Embryonic facial prominence (tissue), 1 donor: Measurements from ENCODE around the gene FLYWCH1.

ENCODE experiments used
- DNase-seq: peaks from one replicate; pipeline ENCODE4 v3.0.0-alpha.2; 2016; ENCODE audit errors: extremely low spot score

Gene FLYWCH1

DNA sequence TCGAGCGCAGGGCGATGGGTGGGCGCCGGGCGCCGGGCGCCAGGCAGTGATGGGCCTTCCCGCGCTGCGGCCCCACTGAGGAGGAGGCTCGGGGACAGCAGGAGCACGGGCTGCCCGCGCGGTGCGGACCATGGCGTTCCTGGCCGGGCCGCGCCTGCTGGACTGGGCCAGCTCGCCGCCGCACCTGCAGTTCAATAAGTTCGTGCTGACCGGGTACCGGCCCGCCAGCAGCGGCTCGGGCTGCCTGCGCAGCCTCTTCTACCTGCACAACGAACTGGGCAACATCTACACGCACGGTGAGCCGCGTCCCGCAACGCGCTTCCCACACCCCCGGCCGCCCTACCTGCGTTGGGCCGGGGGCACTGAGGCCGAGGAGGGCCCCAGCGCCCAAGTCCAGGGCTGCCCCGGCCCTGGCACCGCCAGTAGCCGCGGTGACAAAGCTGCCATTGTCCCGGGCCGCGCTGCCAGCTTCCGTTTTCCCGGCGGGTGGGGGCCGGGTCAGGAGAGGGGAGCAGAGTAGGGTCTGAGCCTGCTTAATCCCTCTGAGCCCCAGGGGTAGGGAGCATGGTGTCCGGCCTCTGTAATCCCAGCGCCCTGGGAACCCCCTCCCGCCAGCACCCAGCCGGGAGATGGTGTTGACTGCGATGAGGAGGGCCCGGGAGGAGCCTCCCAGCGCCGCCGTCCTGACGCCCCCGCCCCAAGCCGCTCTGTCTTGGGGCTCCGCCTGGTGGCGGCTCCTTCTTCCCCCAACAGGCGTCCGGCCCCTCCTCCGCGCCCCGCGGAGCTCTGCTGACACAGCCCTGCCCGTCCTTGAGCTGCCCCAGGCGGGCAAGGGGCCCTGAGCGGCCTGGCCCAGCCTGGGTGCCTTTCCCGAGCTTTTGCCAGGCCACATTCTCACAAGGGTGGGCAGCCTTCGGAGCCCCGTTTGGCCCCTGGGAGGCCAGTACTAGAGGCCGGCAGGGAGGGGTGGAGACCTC lies 58.1 kb downstream of the FLYWCH1 start:
- no peak for DNase-seq

DNA sequence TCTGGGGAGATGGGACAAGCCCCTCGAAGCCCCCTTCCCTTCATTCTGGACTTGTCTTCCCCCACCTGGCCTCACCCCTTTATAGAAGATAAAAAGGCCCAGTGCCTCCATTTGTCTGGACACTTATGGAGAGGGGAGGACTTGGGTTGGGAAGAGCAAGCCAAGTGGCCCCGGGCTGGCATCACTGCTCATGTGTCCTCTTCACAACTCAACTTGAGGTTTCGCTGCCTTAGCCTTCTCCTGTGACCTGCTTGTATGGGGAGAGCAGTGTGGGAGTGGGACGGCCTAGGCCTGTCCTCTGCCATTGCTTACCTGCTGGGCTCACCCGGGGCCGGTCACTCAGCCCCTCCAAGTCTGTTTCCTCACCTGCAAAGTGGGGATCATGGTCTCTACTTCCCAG lies 58.8 kb downstream of the FLYWCH1 start:
- no peak for DNase-seq

DNA sequence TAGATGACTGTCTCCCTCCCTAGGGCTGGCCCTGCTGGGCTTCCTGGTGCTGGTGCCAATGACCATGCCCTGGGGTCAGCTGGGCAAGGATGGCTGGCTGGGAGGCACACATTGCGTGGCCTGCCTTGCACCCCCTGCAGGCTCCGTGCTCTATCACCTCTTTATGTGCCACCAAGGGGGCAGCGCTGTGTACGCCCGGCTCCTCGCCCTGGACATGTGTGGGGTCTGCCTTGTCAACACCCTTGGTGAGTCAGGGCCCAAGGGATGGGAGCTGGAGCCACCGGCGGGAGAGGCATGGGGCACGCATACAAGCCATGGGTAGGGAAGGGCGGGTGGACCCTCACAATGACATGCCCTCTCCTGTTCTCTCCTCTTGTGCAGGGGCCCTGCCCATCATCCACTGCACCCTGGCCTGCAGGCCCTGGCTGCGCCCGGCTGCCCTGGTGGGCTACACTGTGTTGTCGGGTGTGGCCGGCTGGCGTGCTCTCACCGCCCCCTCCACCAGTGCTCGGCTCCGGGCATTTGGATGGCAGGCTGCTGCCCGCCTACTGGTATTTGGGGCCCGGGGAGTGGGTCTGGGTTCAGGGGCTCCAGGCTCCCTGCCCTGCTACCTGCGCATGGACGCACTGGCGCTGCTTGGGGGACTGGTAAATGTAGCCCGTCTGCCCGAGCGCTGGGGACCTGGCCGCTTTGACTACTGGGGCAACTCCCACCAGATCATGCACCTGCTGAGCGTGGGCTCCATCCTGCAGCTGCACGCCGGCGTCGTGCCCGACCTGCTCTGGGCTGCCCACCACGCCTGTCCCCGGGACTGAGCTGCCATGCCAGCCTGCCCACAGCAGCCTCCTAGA lies 59.6 kb downstream of the FLYWCH1 start:
- DNase-seq, result no peak

DNA sequence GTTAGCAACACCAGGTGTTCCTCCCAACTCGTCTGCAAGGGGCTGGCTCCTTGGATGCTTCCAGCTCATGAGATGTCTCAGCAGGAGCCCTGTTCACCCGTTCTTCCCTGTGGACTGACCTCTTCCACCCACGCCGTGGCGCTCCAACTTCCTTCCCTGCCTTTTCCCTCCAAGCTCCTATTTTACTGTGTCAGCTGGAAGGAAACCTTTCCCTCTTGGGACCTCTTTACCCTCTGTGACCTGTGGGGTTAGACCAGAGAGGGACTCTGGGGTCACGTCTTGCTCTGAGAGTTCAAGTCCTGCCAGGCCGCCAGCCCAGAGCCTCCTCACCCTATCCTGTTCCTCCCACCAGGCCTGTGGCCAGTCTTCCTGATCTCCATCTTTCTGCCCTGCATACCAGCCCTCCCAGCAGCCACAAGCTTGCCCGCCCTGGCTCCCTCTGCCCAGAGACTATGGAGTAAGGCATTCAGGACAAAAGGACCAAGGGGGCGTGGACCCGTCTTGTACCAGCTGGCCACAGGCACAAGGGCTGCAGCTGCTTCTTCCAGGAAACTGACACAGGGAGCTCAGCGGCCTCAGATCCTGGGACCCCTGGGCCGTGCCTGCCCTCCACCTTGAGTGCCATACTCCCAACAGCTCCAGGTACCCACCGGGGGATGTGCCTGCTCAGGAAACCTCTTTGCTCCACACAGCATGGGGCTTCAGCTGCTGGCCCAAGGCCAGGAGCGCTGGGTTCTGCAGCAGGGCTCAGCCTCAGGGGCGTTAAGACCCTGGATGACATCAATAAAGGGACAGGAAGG lies 60.5 kb downstream of the FLYWCH1 start:
- no peak for DNase-seq

DNA sequence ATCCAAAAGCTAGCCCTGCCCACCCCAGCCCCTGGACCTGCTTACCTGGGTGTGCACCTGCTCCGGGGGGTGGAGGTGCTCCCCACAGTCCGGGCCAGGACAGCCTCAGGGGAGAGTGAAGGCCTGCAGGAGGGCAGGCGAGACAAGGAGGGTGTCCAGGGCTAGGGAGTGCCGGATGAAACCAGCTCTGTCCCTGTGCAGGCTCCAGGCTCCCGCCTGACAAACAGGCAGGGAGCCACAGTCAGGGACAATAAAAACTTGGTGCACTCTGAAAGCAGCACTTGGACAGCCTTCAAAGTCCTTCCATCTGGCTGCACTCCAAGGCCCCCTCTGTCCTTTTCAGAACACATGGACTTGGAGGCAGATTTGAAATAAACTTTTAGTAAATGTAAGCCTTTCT lies 61.4 kb downstream of the FLYWCH1 start:
- no peak for DNase-seq

DNA sequence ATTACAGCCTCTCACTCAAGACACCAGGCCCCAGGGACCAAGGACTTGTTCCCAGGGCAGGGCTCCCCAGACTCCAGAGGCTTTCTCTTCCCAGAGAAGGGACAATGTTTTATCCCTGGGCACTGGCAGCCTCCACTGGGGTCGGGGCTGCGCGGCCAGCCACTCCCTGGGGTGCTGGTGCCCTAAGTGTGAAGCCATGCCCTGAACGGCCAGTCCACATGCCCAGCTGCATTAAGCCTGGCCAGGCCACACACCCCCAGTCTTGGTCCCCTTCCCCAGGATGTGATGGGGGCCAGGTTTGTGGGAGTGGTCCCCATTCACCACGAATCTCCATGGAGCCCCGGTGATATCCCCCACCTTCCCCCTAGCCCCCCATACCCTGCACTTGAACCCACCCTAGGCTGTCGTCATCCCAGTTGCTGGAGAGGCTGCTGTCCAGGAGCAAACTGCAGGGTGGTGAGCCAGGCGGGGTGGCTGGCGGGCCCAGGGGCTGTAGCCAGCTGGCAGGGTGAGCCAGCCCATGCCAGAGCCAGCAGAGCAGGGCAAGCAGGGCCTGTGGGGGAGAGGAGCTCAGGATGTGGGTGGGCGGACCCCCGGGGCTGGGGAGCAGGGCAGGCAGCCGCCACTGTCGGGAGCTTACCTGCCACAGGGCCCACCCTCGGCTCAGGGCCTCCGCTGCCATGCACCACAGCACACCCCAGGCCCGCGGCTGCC lies 62.0 kb downstream of the FLYWCH1 start:
- DNase-seq, result no peak

DNA sequence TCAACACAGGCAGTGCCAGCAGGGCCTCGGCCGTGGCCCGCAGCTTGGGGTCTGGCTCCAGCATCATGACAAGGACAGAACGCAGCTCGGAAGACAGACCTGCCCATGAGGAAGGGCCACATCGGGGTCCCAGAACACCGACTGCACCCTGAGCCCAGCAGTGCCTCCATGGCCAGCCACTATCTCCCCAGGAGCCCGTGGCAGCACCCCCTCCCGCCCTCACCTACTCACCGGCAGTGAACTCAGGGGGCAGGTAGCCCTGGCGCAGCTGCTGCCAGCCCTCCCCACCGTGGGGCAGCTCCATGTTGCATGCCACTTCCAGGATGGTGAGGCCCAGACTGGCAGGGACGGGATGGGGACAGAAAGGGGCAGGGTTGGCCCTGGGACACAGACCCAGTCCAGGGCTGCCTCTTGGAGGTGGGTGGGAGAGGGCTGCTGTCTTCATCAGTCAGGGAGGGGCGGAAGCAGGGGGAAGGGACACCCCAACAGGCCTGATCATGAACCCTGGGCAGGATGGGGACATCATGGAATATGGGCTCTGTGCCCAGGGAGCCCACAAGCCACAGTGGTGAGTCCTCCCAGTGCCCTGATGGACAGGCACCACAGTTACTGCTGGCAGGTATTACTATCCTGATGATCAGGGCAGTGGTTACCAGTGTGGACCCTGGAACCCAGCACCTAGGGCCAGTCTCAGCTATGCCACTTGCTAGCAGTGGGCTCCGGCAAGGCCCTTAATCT lies 62.8 kb downstream of the FLYWCH1 start:
- DNase-seq, result no peak

DNA sequence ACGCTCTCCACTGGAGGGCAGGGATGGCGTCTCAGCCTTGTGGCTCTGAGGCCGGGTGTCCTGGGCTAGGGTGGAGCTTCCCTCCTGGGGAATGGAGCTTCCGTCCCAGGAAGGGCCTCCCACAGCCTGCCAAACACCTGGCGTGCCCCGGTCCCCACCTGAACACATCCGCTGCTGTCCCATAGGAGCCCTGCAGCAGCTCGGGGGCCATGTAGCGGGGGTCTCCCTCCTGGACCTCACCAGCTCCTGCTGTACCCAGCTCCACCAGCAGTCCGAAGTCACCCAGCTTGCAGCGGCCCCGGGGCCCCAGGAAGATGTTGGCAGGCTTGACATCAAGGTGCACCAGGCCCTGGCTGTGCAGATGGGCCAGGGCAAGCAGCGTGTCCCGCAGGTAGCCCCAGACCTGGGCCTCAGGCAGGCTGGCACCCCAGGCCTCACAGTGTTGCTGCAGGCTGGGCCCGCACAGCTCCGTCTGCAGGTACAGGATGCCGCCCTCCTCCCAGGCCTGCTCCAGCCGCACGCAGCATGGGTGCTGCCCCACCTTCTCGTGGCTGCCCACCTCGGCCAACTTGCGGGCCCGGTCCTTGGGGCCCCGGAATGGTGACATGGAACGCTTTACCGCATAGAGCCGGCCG lies 63.5 kb downstream of the FLYWCH1 start:
- DNase-seq, result no peak

DNA sequence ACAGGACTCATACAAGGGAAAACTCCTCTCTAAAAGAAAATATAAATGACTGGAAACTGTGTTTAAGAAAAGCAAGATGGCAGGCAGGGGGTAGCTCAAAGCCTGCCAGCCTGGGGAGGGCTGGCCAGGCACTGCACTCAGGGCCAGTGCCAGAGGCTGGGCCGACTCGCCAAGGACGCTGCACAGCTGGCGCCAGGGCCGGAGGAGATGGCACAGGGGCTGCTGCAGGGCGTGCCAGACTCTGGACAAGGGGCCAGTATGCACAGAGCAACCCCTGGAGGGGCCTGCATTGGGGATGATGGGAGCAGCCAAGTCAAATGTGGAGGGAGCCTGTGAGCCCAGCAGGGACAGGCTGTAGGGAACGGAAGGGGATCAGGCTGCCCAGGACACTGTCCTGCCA lies 64.5 kb downstream of the FLYWCH1 start:
- DNase-seq, result no peak

DNA sequence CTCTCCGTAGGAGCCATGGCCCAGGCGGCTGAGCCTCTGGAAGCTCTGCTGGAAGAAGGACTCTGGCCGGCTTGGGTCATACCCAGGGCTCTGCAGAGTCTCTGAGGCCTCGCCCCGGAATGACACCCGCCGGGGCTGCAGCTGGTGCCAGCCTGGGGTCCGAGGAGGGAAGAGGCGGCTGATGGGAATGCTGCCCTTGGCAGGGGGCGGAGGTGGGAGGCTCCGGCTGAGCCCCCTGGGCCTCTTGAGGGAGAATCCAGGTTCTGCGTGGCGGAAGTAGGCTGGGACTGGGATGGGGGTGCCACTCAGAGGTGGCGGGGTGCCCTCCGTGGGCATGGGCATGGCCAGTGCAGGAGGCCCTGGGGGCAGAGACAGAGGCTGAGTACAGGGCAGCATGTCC lies 64.9 kb downstream of the FLYWCH1 start:
- DNase-seq, result no peak

DNA sequence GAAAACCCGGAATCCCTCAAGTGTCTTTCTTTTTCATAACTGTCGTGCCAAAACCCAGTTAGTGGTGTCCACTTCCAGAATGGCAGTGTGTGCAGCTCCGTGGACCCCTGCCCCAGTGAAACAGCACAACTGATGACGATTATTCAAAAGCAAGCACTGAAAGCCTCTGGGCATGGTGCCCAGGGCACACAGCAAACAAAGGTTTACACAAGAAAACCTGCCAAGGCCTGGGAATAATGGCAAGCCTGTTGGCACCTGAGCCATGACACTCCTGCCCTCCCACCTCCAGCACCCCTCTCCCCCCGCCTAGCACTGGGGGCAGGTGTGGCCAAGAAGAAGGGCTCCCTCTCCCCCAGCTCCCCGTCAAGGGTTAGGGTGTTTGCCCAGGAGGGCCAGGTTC lies 65.7 kb downstream of the FLYWCH1 start:
- DNase-seq, result no peak

DNA sequence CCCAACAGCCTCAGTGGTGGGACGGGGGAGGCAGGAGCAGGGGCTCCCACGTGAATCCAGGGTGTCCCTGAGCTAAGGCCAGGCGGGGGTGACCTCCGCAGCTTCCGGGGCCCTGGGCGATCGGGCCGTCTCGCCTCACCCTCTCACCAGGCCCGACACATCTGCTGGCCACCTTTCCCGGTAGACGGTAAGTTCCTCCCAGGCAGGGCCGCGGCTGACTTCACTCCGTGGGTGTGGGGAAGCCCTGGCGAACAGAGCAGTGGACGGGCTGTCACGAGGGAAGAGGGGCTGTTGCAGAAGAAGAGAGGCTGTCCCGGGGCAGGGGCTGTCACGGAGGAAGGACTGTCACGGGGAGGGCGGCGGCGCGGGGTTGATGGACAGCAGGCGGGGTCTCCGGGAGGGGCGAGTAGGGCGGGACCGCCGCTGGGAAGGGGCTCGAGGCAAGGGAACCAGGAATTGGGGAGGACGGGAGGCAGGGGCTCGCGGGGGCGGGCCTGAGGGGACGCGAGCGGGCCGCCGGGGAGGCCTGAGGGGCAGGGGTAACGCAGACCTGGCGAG lies 68.0 kb downstream of the FLYWCH1 start:
- DNase-seq, result no peak

DNA sequence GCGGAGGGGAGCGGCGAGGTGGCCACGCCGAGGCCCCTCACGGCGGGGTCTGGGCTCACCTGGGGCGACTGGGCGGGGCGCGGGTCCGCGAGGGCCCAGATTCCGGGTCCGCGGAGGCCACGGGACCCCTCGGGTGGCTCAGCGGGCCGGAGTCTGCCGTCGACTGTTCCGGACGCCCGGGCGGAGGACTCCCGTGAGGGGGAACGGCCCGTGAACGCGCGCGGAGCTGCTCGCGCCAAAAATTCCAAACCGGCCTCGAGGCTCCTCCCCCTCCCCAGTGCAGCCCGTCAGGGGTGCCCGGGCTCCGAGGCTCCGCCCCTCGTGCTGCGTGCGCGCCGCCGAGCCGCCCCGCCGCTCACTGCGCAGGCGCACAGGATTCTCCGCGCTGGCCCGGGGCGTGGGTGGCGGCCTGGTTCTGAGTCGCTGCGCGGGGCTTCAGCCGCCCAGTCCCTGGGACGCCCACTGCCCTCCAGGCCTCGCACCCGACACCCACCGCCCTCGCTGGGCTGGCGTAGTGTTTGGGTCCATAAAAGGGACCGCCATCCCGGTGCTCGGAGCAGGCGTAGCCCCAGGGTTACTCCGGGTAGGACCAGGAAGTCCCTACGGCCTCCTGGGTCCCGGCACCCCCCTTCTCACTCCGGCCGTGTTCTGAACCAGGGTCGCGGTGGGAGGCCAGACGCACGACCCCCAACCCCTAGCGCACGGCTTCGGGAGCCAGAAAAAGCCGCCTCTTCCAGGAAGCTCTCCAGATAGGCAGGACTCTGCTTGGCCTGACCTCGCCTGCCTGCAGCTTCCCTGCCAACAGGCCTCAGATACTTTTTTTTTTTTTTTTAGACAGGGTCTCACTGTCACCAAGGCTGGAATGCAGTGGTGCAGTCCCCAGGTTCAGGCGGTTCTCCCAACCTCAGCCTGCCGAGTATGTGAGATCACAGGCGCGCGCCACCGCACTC lies 68.8 kb downstream of the FLYWCH1 start, which contains the start of gene PKMYT1:
PKMYT1 (minus strand) TSS at position 220 of the 950 bp plus-strand sequence. CDS start 789 bp downstream, outside the sequence.
- peak; percentile 77 for DNase-seq

DNA sequence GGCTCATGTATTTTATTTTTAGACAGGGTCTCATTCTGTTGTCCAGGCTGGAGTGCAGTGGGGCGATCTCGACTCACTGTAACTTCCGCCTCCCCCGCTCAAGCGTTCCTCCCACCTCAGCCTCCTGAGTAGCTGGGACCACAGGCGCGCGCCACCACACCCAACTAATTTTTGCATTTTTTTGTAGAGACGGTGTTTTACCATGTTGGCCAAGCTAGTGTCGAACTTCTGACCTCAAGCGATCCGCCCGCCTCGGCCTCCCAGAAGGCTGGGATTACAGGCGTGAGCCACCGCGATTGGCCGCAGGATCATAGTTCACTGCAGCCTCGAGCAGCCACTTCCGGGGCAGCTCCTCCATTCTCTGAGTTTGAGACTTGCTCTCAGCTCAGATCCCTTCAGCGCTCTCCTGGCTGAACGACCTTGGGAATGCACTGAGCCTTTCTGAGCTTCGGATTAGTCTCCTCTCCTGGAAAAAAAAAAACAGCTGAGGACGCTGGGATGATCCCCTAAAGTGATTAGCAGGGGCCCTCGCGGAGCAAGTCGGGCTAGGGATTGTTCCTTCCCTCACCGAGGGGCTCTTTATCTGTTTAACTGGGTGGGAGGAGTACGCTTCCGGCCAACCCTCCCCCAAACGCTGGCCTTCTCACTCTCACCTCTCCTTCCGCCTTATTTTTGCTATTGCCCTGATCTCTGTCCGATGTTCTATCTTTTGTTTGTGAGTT lies 69.6 kb downstream of the FLYWCH1 start:
- DNase-seq, result no peak

DNA sequence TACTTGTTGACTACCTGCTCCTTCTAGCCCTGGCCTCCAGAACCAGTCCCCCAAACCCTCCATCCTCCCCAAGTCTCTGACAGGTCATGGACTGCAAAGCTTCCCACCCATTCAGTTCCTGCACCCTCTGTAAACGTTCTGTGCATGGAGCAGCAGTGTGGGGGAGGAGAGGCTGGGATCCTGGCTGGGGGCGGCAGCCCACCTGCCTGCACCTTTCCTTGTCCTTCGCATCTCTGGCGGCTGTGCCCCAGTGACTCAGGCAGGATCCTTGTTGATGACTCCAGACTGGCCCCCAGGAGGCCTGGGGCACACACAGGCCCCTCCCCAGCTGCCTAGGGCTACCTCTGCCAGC lies 70.1 kb downstream of the FLYWCH1 start:
- no peak for DNase-seq

DNA sequence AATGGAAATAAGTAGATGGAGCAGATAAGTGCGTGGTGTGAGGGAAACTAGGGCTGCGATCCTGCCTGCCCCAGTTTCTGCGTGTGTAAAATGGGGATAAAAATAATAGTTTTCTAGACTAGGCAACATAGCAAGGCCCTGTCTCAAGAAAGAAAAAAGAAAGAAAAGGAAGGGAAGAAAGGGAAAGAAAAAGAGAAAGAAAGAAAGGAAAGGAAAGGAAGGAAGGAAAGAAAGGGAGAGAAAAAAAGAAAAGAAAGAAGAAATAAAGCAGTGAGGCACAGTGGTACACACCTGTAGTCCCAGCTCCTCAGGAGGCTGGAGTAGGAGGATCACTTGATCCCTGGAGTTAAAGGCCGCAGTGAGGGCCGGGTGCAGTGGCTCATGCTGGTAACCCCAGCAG lies 70.7 kb downstream of the FLYWCH1 start:
- no peak for DNase-seq

DNA sequence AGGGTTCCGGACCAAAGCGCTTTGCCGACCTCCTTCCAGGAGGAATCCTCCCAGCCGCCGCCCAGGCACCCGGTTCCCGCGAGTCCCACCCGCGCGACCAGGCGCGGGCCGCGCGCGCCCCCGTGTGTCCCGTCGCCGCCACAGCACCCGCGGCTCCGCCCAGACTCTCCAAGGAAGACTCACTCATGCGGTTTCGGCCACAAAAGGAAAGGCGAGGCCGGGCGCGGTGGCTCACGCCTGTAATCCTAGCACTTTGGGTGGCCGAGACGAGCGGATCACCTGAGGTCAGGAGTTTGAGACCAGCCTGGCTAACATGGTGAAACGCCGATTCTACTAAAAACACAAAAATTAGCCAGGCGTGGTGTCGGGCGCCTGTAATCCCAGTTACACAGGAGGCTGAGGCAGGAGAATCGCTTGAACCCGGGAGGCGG lies 72.0 kb downstream of the FLYWCH1 start:
- DNase-seq, result peak; percentile 32

DNA sequence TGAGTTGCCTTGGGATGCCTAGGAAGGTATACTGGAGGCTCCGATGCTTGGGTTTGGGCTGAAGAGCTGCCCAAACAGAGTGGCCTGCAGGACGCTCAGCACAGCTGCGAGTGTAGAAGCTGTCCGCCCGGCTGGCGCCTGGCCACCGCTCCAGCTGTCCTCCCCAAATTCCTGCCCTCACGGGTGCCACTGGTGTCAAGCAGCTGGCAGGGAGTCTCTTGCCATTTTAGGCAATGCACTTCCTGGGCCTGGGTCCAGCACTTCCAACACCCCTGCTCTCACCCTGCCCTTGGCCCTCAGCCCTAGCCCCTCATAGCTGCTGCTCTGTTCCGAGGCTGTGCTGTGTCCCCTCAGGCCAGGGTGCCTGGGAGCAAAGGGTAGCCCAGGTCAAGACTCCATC lies 73.7 kb downstream of the FLYWCH1 start:
- no peak for DNase-seq
